C4-2B (cell line): ENCODE measurements around the gene AGBL1.

Experiments
- ZFX ChIP-seq: fragments of 450-650 bp; IDR thresholded peaks from 2 replicates; pipeline ENCODE4 v1.6.1; 2017
- TF ChIP-seq, protein P1 (sequence below): fragments of 450-650 bp; conservative IDR thresholded peaks from 2 replicates; pipeline ENCODE4 v1.5.1; 2017; ENCODE audit warnings: mild to moderate bottlenecking

DNA sequence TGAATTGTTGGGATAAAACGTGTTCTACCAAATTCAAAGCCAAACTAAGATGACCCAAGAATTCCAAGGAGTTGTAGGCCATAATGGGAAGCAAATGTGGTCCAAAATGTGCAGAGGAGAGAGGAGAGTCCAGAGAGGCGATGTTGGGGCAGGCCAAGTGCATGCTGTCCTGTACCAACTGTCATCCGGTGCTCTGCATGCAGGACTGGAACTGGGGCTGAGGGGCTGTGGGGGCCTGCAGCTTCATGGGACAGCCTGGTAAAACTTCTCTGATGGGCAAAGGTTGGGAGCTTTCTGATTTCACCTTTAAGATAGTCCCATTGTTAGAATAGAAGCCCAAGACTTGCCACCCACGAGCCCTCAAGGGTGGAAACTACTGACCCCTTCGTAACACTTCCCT is 831.4 kb downstream of the AGBL1 start:
- TF ChIP-seq, protein P1, sequence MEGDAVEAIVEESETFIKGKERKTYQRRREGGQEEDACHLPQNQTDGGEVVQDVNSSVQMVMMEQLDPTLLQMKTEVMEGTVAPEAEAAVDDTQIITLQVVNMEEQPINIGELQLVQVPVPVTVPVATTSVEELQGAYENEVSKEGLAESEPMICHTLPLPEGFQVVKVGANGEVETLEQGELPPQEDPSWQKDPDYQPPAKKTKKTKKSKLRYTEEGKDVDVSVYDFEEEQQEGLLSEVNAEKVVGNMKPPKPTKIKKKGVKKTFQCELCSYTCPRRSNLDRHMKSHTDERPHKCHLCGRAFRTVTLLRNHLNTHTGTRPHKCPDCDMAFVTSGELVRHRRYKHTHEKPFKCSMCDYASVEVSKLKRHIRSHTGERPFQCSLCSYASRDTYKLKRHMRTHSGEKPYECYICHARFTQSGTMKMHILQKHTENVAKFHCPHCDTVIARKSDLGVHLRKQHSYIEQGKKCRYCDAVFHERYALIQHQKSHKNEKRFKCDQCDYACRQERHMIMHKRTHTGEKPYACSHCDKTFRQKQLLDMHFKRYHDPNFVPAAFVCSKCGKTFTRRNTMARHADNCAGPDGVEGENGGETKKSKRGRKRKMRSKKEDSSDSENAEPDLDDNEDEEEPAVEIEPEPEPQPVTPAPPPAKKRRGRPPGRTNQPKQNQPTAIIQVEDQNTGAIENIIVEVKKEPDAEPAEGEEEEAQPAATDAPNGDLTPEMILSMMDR: no peak
- no peak for TF ChIP-seq ZFX
